ENCODE results near the gene MTX2.
"Not testable (repeated sequence)": the region's sequence is repeated elsewhere in the genome, so short reads cannot be mapped to it uniquely, and the experiment has no call there.

DNA sequence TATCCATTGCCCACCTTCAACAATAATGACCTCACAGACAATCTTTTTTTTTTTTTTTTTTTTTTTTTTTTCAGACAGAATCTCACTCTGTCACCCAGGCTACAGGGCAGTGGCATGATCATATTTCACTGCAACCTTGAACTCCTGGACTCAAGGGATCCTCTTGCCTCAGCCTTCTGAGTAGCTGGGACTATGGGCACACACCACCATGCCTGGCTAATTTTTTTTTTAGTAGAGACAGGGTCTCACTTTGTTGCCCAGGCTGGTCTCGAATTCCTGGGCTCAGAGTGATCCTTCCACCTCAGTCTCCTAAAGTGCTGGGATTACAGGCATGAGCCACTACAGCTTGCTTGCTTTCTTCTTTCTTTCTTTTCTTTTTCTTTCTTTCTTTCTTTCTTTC, 103.9 kb downstream of the MTX2 start:
- TF ChIP-seq, protein P1, sequence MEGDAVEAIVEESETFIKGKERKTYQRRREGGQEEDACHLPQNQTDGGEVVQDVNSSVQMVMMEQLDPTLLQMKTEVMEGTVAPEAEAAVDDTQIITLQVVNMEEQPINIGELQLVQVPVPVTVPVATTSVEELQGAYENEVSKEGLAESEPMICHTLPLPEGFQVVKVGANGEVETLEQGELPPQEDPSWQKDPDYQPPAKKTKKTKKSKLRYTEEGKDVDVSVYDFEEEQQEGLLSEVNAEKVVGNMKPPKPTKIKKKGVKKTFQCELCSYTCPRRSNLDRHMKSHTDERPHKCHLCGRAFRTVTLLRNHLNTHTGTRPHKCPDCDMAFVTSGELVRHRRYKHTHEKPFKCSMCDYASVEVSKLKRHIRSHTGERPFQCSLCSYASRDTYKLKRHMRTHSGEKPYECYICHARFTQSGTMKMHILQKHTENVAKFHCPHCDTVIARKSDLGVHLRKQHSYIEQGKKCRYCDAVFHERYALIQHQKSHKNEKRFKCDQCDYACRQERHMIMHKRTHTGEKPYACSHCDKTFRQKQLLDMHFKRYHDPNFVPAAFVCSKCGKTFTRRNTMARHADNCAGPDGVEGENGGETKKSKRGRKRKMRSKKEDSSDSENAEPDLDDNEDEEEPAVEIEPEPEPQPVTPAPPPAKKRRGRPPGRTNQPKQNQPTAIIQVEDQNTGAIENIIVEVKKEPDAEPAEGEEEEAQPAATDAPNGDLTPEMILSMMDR (IDR thresholded peaks at IDR 0.05) = not testable (repeated sequence)
- TF ChIP-seq POLR2A (IDR thresholded peaks at IDR 0.05) = not testable (repeated sequence)

All from vagina (tissue), 2 donors.